ENCODE measurements around the gene C9orf153.

GRCh38 chr9:86262492-86262891, 3.0 kb upstream of the C9orf153 start:
- no peak for TF ChIP-seq KAT7 (CRISPR knock-in tag; IDR thresholded peaks at IDR 0.05; ENCODE audit: borderline replicate concordance)
- no peak for TF ChIP-seq XRCC5 (optimal IDR thresholded peaks at IDR 0.05; ENCODE audit: low read length)
- TF ChIP-seq POLR2A (IDR thresholded peaks at IDR 0.05; ENCODE audit: insufficient read depth in 1 of 2, low read depth in 2 of 2, low read length in 2 of 2): no peak
- TF ChIP-seq, protein P1, sequence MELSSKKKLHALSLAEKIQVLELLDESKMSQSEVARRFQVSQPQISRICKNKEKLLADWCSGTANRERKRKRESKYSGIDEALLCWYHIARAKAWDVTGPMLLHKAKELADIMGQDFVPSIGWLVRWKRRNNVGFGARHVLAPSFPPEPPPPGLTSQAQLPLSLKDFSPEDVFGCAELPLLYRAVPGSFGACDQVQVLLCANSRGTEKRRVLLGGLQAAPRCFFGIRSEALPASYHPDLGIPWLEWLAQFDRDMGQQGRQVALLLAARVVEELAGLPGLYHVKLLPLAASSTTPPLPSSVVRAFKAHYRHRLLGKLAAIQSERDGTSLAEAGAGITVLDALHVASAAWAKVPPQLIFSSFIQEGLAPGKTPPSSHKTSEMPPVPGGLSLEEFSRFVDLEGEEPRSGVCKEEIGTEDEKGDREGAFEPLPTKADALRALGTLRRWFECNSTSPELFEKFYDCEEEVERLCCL (CRISPR knock-in tag; IDR thresholded peaks at IDR 0.05; ENCODE audit: borderline replicate concordance): no peak
- TF ChIP-seq TBL1XR1 (IDR thresholded peaks at IDR 0.05; ENCODE audit: borderline replicate concordance, low read length, partially characterized antibody): no peak
- TF ChIP-seq REL (CRISPR knock-in tag; conservative IDR thresholded peaks at IDR 0.05): no peak
- TF ChIP-seq CREB1 (IDR thresholded peaks at IDR 0.05): no peak
- no peak for TF ChIP-seq CREB1 (CRISPR knock-in tag; IDR thresholded peaks at IDR 0.05)
- TF ChIP-seq FOXK1 (CRISPR knock-in tag; IDR thresholded peaks at IDR 0.05; ENCODE audit: borderline replicate concordance, low read depth): no peak
- no peak for TF ChIP-seq EZH2 (conservative IDR thresholded peaks at IDR 0.05; ENCODE audit: low read depth, low read length)
- TF ChIP-seq, protein P2, sequence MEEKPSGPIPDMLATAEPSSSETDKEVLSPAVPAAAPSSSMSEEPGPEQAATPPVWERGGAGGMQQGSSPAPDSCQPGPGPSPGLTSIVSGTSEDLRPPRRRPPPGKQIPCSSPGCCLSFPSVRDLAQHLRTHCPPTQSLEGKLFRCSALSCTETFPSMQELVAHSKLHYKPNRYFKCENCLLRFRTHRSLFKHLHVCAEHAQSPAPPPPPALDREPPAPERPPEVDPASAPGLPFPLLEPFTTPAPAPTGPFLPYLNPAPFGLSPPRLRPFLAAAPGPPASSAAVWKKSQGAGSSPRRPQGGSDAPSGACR (CRISPR knock-in tag; IDR thresholded peaks at IDR 0.05): no peak
- TF ChIP-seq ZFP1 (CRISPR knock-in tag; IDR thresholded peaks at IDR 0.05): no peak
- no peak for TF ChIP-seq MXI1 (IDR thresholded peaks at IDR 0.05; ENCODE audit: borderline replicate concordance, low read depth, low read length)
